GM11168 (cell line): ENCODE data around the gene PRDM1.
"Not testable (repeated sequence)": the region's sequence is repeated elsewhere in the genome, so short reads cannot be mapped to it uniquely, and the experiment has no call there.

Experiments
- in situ Hi-C: fragments of 300-500 bp; cut with MboI; formaldehyde crosslinking; loops from one replicate; pipeline ENCODE4 v1.12.0; 2022; ENCODE audit warnings: low sequenced_read_pairs; ENCODE audit not compliant: unreplicated experiment

PRDM1 gene

GRCh38 chr6:106128981-106129781 is 43.0 kb downstream of the PRDM1 start:
- in situ Hi-C loops = loop anchor here (25.0 kb wide), 1 partner anchor 383 kb away; no protein-coding TSS in a partner anchor

- in situ Hi-C loops = loop anchor here (25.0 kb wide), 1 partner anchor 380 kb away; no protein-coding TSS in a partner anchor
Measured at GRCh38 chr6:106132153-106132698, 46.1 kb downstream of the PRDM1 start.

- in situ Hi-C loops = loop anchor here (25.0 kb wide), 1 partner anchor 379 kb away; no protein-coding TSS in a partner anchor
Measured at GRCh38 chr6:106133040-106133439, 46.9 kb downstream of the PRDM1 start.

GRCh38 chr6:106134087-106134770 is 48.1 kb downstream of the PRDM1 start:
- in situ Hi-C loops = loop anchor here (25.0 kb wide), 1 partner anchor 378 kb away; no protein-coding TSS in a partner anchor

GRCh38 chr6:106134906-106135634 is 48.9 kb downstream of the PRDM1 start:
- in situ Hi-C loops = loop anchor here (25.0 kb wide), 1 partner anchor 377 kb away; no protein-coding TSS in a partner anchor

GRCh38 chr6:106135911-106136571 is 49.9 kb downstream of the PRDM1 start:
- in situ Hi-C loops = loop anchor here (25.0 kb wide), 1 partner anchor 376 kb away; no protein-coding TSS in a partner anchor

GRCh38 chr6:106136845-106137244 is 50.7 kb downstream of the PRDM1 start:
- in situ Hi-C loops = loop anchor here (25.0 kb wide), 1 partner anchor 375 kb away; no protein-coding TSS in a partner anchor

GRCh38 chr6:106138151-106138550 is 52.0 kb downstream of the PRDM1 start:
- in situ Hi-C loops = loop anchor here (25.0 kb wide), 1 partner anchor 374 kb away; no protein-coding TSS in a partner anchor

GRCh38 chr6:106141441-106142237 is 55.5 kb downstream of the PRDM1 start:
- in situ Hi-C loops = loop anchor here (25.0 kb wide), 1 partner anchor 371 kb away; no protein-coding TSS in a partner anchor

GRCh38 chr6:106142876-106143431 is 56.8 kb downstream of the PRDM1 start:
- in situ Hi-C loops = loop anchor here (25.0 kb wide), 1 partner anchor 369 kb away; no protein-coding TSS in a partner anchor

- in situ Hi-C loops = loop anchor here (25.0 kb wide), 1 partner anchor 369 kb away; no protein-coding TSS in a partner anchor
Measured at GRCh38 chr6:106143665-106144064, 57.5 kb downstream of the PRDM1 start.

GRCh38 chr6:106145144-106145543 is 59.0 kb downstream of the PRDM1 start:
- in situ Hi-C loops = loop anchor here (25.0 kb wide), 1 partner anchor 367 kb away; no protein-coding TSS in a partner anchor

GRCh38 chr6:106145741-106146227 is 59.6 kb downstream of the PRDM1 start:
- in situ Hi-C loops = loop anchor here (25.0 kb wide), 1 partner anchor 367 kb away; no protein-coding TSS in a partner anchor

- in situ Hi-C loops = loop anchor here (25.0 kb wide), 1 partner anchor 365 kb away; no protein-coding TSS in a partner anchor
Measured at GRCh38 chr6:106146852-106147351, 60.8 kb downstream of the PRDM1 start.

- in situ Hi-C loops = loop anchor here (25.0 kb wide), 1 partner anchor 365 kb away; no protein-coding TSS in a partner anchor
Measured at GRCh38 chr6:106147476-106147875, 61.3 kb downstream of the PRDM1 start.

- in situ Hi-C loops = loop anchor here (25.0 kb wide), 1 partner anchor 363 kb away; no protein-coding TSS in a partner anchor
Measured at GRCh38 chr6:106149472-106150069, 63.4 kb downstream of the PRDM1 start.

GRCh38 chr6:106152476-106152875 is 66.3 kb downstream of the PRDM1 start:
- in situ Hi-C loops = not testable (repeated sequence)
